Neural cell (in vitro differentiated cells): ENCODE measurements around the gene TOX2.

ENCODE experiments used
- EZH2 ChIP-seq: fragments of 200-600, 300-800 bp; shearing (Covaris generic), sonication (generic); IDR thresholded peaks from 2 replicates; pipeline ENCODE4 v1.6.1; 2014; ENCODE audit warnings: antibody characterized with exemption, low read length, borderline replicate concordance, mild to moderate bottlenecking; ENCODE audit not compliant: insufficient read depth, poor library complexity, severe bottlenecking
- POLR2AphosphoS5 ChIP-seq: IDR thresholded peaks from 2 replicates; pipeline ENCODE4 v1.6.1; 2012
- TAF1 ChIP-seq: IDR thresholded peaks from 2 replicates; pipeline ENCODE4 v1.6.1; 2012; ENCODE audit warnings: low read depth

DNA sequence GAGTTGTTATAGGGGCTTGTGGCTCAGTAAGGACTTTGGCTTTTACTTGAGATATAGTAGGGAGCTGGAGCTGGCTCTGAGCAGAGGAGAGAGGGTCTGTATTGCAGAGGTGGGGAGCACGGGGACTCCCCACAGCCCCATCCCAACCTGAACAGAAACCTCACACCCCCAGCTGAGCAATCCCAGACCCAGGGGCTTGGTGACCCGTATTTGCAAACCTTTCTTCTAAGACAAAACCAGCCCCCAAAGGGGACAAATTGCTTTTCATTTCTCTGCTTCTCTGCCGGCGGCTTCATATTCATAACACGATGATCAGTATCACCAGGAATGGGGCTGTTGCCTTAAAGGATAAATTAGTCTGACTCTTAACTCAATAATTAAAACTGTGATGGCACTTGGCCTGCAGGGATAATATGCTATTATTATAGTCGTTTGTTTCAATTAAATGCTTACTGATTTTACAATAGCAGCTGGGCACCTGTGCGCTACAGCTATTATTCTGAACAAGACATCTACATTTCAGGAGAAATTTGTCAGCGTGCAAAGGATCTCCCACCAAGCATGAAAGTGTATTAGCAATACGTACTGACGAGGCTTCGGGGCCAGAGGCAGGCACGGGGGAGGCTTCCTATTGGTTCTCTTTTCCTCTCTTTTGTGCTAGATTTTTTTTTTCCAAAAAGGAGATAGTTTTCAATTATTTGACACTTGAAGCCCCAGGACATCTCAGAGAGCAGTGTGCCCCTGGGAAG, 118.1 kb downstream of the TOX2 start:
- TF ChIP-seq TAF1 (no peak), EZH2 (no peak), POLR2AphosphoS5 (no peak)
